Adrenal gland (tissue), 12 donors: ENCODE measurements around the gene PJA2. TPM values are rescaled to one million over a fixed set of nuclear protein-coding genes. Genes with fewer than 3 reads are reported as not detected.

Experiments
- DNase-seq, 7 donors: peaks; one replicate each; pipeline ENCODE4 v3.0.0-alpha.2; 2019 to 2020
- H3K27ac ChIP-seq, 5 donors: fragments of 200-600 bp; sonication (generic) in 4 of 5; 1 replicate in 3 of 5; 2 replicates in 2 of 5; pipeline versions ENCODE4 v1.5.1 to v1.8.0; 2016 to 2020; ENCODE audit warnings: mild to moderate bottlenecking in 1 of 5
- H3K27me3 ChIP-seq: fragments of 200-600 bp; 2 replicates; pipeline ENCODE4 v1.8.0; 2021
- H3K36me3 ChIP-seq, 2 donors: fragments of 200-600 bp; replicated peaks in 1 of 2; 1 replicate in 1 of 2; 2 replicates in 1 of 2; pipeline versions ENCODE4 v1.5.1 to v1.8.0; 2018 to 2022
- H3K4me1 ChIP-seq, 2 donors: fragments of 200-600 bp; replicated peaks in 1 of 2; 1 replicate in 1 of 2; 2 replicates in 1 of 2; pipeline versions ENCODE4 v1.5.1 to v1.8.0; 2018 to 2021
- H3K4me3 ChIP-seq, 4 donors: fragments of 200-600 bp; sonication (generic) in 3 of 4; one replicate each; pipeline ENCODE4 v1.5.1; 2016 to 2018
- H3K9me3 ChIP-seq, 3 donors: fragments of 200-600 bp; sonication (generic) in 1 of 3; replicated peaks in 1 of 3; 1 replicate in 2 of 3; 2 replicates in 1 of 3; pipeline versions ENCODE4 v1.5.1 to v1.8.0; 2016 to 2021
- POLR2A ChIP-seq, 2 donors: fragments of 450-650 bp; IDR thresholded peaks; one replicate each; pipeline ENCODE4 v1.6.1; 2017; ENCODE audit warnings: antibody characterized with exemption in 2 of 2, mild to moderate bottlenecking in 2 of 2, moderate library complexity in 1 of 2
- WGBS, 4 donors: extraction: QIAGEN DNeasy Blood & Tissue Kit in 2 of 4; methylation state at CpG; one replicate each; pipeline versions ENCODE4 v1.1.5 to v1.1.7; 2013 to 2017; 5-methylcytosine and 5-hydroxymethylcytosine counted together
- intact Hi-C, 2 donors: fragments of 100-400 bp; cut with DNase I; formaldehyde crosslinking; loops; one replicate each; pipeline versions ENCODE4 v1.14.1 to v1.15.0; 2022 to 2023
- polyA plus RNA-seq, 3 donors: library from polyadenylated mRNA; stranded (reverse); fragments of 200-250 nt in 2 of 3; fragments of 350-450 nt in 1 of 3; fragmentation: Illumina TruSeq in 1 of 3; extraction: RNeasy Lipid Tissue Mini Kit (QIAGEN cat#74804) in 1 of 3; gene quantifications; one replicate each; pipeline ENCODE4 v1.2.3, GENCODE V29; 2013 to 2014
- total RNA-seq, 9 donors: library from RNA; depleted of rRNA in 4 of 9; stranded (reverse); fragments of >200 nt in 4 of 9; fragments of 120-200 nt in 1 of 9; fragmentation: NEBNext Ultra II Directional in 1 of 9; extraction: Animal tissue kit (Norgen Biotek cat#: 25700) in 1 of 9; gene quantifications; one replicate each; pipeline versions ENCODE4 v1.1.0 to v1.2.4, GENCODE V29; 2013 to 2023
- TF ChIP-seq, protein P1 (sequence below), 6 experiments: fragments of 450-650 bp in 4 of 6; fragments of 200-600 bp in 2 of 6; sonication (generic) in 1 of 6; IDR thresholded peaks; 1 replicate in 5 of 6; 2 replicates in 1 of 6; pipeline versions ENCODE4 v1.5.1 to v1.8.0; 2016 to 2021; ENCODE audit warnings: antibody characterized with exemption in 6 of 6, mild to moderate bottlenecking in 2 of 6, moderate library complexity in 1 of 6
- donor health status: healthy with polysubstance abuse.
- donor health status: Bipolar disorder and iron deficiency.
- donor health status: DM: yes; HTN: yes; CAD: no.
- donor health status: DM: no; HTN: no; CAD: no.
- donor health status: DM: no; HTN: no; CAD: no.
- donor health status: DM: yes; HTN: yes; CAD: no.

The PJA2 gene
- total and polyA plus RNA-seq, 12 donors, result 16.7 to 134 (median 89.1) TPM

- Histone ChIP-seq H3K4me1 (peaks cover 0 to 4% of the 10 kb centered on the region in 2 donors), H3K27me3 (no peaks in the 10 kb centered on the region), H3K4me3 (no peak overlapping the region), H3K9me3 (no peaks in the 10 kb centered on the region), H3K27ac (no peak overlapping the region), H3K36me3 (peaks cover 0 to 15% of the 10 kb centered on the region in 2 donors)
- intact Hi-C loops, result no loop called here
- no peak for DNase-seq
- TF ChIP-seq, protein P1, sequence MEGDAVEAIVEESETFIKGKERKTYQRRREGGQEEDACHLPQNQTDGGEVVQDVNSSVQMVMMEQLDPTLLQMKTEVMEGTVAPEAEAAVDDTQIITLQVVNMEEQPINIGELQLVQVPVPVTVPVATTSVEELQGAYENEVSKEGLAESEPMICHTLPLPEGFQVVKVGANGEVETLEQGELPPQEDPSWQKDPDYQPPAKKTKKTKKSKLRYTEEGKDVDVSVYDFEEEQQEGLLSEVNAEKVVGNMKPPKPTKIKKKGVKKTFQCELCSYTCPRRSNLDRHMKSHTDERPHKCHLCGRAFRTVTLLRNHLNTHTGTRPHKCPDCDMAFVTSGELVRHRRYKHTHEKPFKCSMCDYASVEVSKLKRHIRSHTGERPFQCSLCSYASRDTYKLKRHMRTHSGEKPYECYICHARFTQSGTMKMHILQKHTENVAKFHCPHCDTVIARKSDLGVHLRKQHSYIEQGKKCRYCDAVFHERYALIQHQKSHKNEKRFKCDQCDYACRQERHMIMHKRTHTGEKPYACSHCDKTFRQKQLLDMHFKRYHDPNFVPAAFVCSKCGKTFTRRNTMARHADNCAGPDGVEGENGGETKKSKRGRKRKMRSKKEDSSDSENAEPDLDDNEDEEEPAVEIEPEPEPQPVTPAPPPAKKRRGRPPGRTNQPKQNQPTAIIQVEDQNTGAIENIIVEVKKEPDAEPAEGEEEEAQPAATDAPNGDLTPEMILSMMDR (IDR thresholded peaks at IDR 0.05), result no peak
- no peak for TF ChIP-seq POLR2A (IDR thresholded peaks at IDR 0.05)
Observed at GRCh38 chr5:109335114-109335513, 74.7 kb downstream of the PJA2 start.

DNA sequence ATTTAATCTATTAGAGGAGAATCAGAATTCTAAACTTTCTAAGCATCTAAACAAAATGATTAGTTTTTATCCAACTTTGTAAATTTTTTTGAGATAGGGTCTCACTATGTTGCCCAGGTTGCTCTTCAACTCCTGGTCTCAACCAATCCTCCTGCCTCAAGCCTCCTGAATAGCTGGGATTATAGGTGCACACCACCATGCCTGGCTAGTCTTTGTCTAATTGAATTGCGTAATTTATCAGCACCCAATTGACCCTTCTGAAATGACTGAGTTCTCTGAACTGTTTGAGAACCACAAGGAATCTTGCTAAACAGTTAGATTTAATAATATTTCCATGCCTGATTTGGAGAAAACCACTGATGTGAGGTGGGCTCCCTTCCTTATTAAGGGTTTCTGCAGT, 75.7 kb downstream of the PJA2 start:
- DNase-seq, result no peak
- intact Hi-C loops, result no loop called here
- Histone ChIP-seq H3K27ac (no peak overlapping the region), H3K4me1 (peaks cover 0 to 14% of the 10 kb centered on the region in 2 donors), H3K9me3 (no peaks in the 10 kb centered on the region), H3K27me3 (no peaks in the 10 kb centered on the region), H3K4me3 (no peak overlapping the region), H3K36me3 (peaks cover 0 to 15% of the 10 kb centered on the region in 2 donors)
- WGBS, 4 donors, result 95 to 100% (median 98%) methylated on average over 1 of the region's 1 CpG
- TF ChIP-seq, protein P1 (IDR thresholded peaks at IDR 0.05), result no peak
- no peak for TF ChIP-seq POLR2A (IDR thresholded peaks at IDR 0.05)

GRCh38 chr5:109329333-109330237, 80.2 kb downstream of the PJA2 start:
- intact Hi-C loops, result no loop called here
- TF ChIP-seq, protein P1 (IDR thresholded peaks at IDR 0.05), result no peak
- no peak for TF ChIP-seq POLR2A (IDR thresholded peaks at IDR 0.05)
- H3K4me3 ChIP-seq, result no peak overlapping the region
- no peak for DNase-seq
- 62 to 65% (median 62%) methylated on average over 4 of the region's 4 CpGs for WGBS, 4 donors
- peaks cover 0 to 34% of the 10 kb centered on the region in 2 donors for H3K4me1 ChIP-seq
- no peaks in the 10 kb centered on the region for H3K27me3 ChIP-seq
- H3K36me3 ChIP-seq, result no peaks in the 10 kb centered on the region
- no peaks in the 10 kb centered on the region for H3K9me3 ChIP-seq
- no peak overlapping the region for H3K27ac ChIP-seq

GRCh38 chr5:109328626-109329025, 81.1 kb downstream of the PJA2 start:
- no peaks in the 10 kb centered on the region for H3K36me3 ChIP-seq
- no peak overlapping the region for H3K4me3 ChIP-seq
- no peaks in the 10 kb centered on the region for H3K9me3 ChIP-seq
- H3K27me3 ChIP-seq, result no peaks in the 10 kb centered on the region
- DNase-seq, result no peak
- peak overlapping the region in 1 of 5 donors; percentile 9 for H3K27ac ChIP-seq
- intact Hi-C loops, result no loop called here
- no peak for TF ChIP-seq POLR2A (IDR thresholded peaks at IDR 0.05)
- TF ChIP-seq, protein P1 (IDR thresholded peaks at IDR 0.05), result no peak
- WGBS, 4 donors, result 61 to 68% (median 62%) methylated on average over 1 of the region's 1 CpG
- H3K4me1 ChIP-seq, result peaks cover 0 to 41% of the 10 kb centered on the region in 2 donors
